MM.1S (cell line): Measurements from ENCODE around the gene KLK6.

ENCODE experiments used
- DNase-seq: peaks from one replicate; pipeline ENCODE4 v3.0.0-alpha.2; 2015
- H2AFZ ChIP-seq: fragments of 300-600 bp; sonication (generic); 2 replicates; pipeline ENCODE4 v1.6.0; 2016; ENCODE audit warnings: antibody characterized with exemption, low read length
- H3F3A ChIP-seq: fragments of 300-600 bp; sonication (generic); 2 replicates; pipeline ENCODE4 v1.6.1; 2016; ENCODE audit warnings: mild to moderate bottlenecking, antibody characterized with exemption, low read length, moderate library complexity, mixed read lengths; ENCODE audit not compliant: insufficient read depth
- H3K27ac ChIP-seq: fragments of 300-600 bp; sonication (generic); 2 replicates; pipeline ENCODE4 v1.5.1; 2016; ENCODE audit warnings: mild to moderate bottlenecking, low read length
- H3K27me3 ChIP-seq: fragments of 300-600 bp; sonication (generic); replicated peaks from 2 replicates; pipeline ENCODE4 v1.6.0; 2016; ENCODE audit warnings: low read length; ENCODE audit not compliant: insufficient read depth
- H3K36me3 ChIP-seq: fragments of 300-600 bp; sonication (generic); replicated peaks from 2 replicates; pipeline ENCODE4 v1.6.1; 2016; ENCODE audit warnings: mild to moderate bottlenecking, low read length, mixed read lengths; ENCODE audit not compliant: insufficient read depth
- H3K4me1 ChIP-seq: fragments of 300-600 bp; sonication (generic); 2 replicates; pipeline ENCODE4 v1.6.1; 2016; ENCODE audit warnings: low read length, mixed read lengths
- H3K4me2 ChIP-seq: fragments of 300-600 bp; sonication (generic); 2 replicates; pipeline ENCODE4 v1.6.0; 2016; ENCODE audit warnings: low read depth, low read length
- H3K4me3 ChIP-seq: fragments of 300-600 bp; sonication (generic); 2 replicates; pipeline ENCODE4 v1.5.1; 2016; ENCODE audit warnings: low read length, mixed read lengths
- H3K79me2 ChIP-seq: fragments of 300-600 bp; sonication (generic); 2 replicates; pipeline ENCODE4 v1.6.1; 2016; ENCODE audit warnings: mixed run types, low read length, mixed read lengths
- H3K9ac ChIP-seq: fragments of 300-600 bp; sonication (generic); 2 replicates; pipeline ENCODE4 v1.6.1; 2016; ENCODE audit warnings: low read length, mixed read lengths
- H3K9me2 ChIP-seq: fragments of 300-600 bp; sonication (generic); replicated peaks from 2 replicates; pipeline ENCODE4 v1.6.1; 2016; ENCODE audit warnings: mild to moderate bottlenecking, low read length, mixed read lengths; ENCODE audit not compliant: insufficient read depth
- H3K9me3 ChIP-seq: fragments of 300-600 bp; sonication (generic); replicated peaks from 2 replicates; pipeline ENCODE4 v1.6.1; 2016; ENCODE audit warnings: mild to moderate bottlenecking, low read length, mixed read lengths; ENCODE audit not compliant: insufficient read depth
- H4K20me1 ChIP-seq: fragments of 300-600 bp; sonication (generic); 2 replicates; pipeline ENCODE4 v1.6.1; 2016; ENCODE audit warnings: mild to moderate bottlenecking, low read length, moderate library complexity, mixed read lengths; ENCODE audit not compliant: insufficient read depth
- EZH2 ChIP-seq: fragments of 300-600 bp; sonication (generic); optimal IDR thresholded peaks from 2 replicates; pipeline ENCODE3; 2017; ENCODE audit warnings: low read depth, mild to moderate bottlenecking, antibody characterized with exemption, low read length, mixed read lengths
- EZH2phosphoT487 ChIP-seq: fragments of 300-600 bp; sonication (generic); IDR thresholded peaks from 2 replicates; pipeline ENCODE4 v1.6.1; 2018; ENCODE audit warnings: antibody characterized with exemption, low read length
- TF ChIP-seq, protein P1 (sequence below): fragments of 300-600 bp; sonication (generic); IDR thresholded peaks from 2 replicates; pipeline ENCODE4 v1.5.1; 2016; ENCODE audit warnings: antibody characterized with exemption, low read length, mixed read lengths

KLK6 gene

DNA sequence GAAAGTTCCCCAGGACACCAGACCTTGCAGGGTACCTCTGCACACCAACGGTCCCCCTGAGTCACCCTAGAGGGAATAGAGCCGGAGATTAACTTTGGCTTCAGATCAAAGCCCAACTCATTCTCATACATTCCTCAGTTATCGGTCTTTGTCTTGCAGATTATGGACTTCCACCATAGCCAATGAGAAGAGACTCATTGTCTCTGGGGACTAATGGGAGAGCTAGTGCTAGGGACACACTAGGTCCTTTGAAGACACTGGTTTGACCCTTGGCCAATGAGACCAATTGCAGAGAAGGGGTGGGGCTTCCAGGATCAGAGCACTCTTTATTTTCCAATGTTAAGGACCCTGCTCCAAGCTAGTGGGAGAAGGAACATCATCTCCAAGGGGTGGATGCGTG lies 8.2 kb upstream of the KLK6 start:
- Histone ChIP-seq H3K9me2 (no peaks in the 10 kb centered on the region), H3K9me3 (no peaks in the 10 kb centered on the region), H3K4me3 (no peak overlapping the region), H3K27ac (no peak overlapping the region), H3K27me3 (no peaks in the 10 kb centered on the region), H3K79me2 (no peaks in the 10 kb centered on the region), H3F3A (no peaks in the 10 kb centered on the region), H2AFZ (no peak overlapping the region), H4K20me1 (no peaks in the 10 kb centered on the region), H3K4me2 (no peak overlapping the region), H3K4me1 (no peaks in the 10 kb centered on the region), H3K9ac (no peak overlapping the region), H3K36me3 (no peaks in the 10 kb centered on the region)
- no peak for TF ChIP-seq EZH2
- TF ChIP-seq, protein P1, sequence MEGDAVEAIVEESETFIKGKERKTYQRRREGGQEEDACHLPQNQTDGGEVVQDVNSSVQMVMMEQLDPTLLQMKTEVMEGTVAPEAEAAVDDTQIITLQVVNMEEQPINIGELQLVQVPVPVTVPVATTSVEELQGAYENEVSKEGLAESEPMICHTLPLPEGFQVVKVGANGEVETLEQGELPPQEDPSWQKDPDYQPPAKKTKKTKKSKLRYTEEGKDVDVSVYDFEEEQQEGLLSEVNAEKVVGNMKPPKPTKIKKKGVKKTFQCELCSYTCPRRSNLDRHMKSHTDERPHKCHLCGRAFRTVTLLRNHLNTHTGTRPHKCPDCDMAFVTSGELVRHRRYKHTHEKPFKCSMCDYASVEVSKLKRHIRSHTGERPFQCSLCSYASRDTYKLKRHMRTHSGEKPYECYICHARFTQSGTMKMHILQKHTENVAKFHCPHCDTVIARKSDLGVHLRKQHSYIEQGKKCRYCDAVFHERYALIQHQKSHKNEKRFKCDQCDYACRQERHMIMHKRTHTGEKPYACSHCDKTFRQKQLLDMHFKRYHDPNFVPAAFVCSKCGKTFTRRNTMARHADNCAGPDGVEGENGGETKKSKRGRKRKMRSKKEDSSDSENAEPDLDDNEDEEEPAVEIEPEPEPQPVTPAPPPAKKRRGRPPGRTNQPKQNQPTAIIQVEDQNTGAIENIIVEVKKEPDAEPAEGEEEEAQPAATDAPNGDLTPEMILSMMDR = no peak
- no peak for TF ChIP-seq EZH2phosphoT487
- no peak for DNase-seq

GRCh38 chr19:50975766-50976165 lies 6.4 kb upstream of the KLK6 start:
- Histone ChIP-seq H3K9me3 (no peaks in the 10 kb centered on the region), H3K9ac (no peak overlapping the region), H3K4me1 (no peaks in the 10 kb centered on the region), H3K36me3 (no peaks in the 10 kb centered on the region), H3K4me2 (no peak overlapping the region), H3K4me3 (no peak overlapping the region), H3K27ac (no peak overlapping the region), H3K27me3 (no peaks in the 10 kb centered on the region), H4K20me1 (no peaks in the 10 kb centered on the region), H3K79me2 (no peaks in the 10 kb centered on the region), H2AFZ (no peak overlapping the region), H3K9me2 (no peaks in the 10 kb centered on the region), H3F3A (no peaks in the 10 kb centered on the region)
- no peak for DNase-seq
- TF ChIP-seq, protein P1 = no peak
- TF ChIP-seq EZH2phosphoT487 = no peak
- TF ChIP-seq EZH2 = no peak

DNA sequence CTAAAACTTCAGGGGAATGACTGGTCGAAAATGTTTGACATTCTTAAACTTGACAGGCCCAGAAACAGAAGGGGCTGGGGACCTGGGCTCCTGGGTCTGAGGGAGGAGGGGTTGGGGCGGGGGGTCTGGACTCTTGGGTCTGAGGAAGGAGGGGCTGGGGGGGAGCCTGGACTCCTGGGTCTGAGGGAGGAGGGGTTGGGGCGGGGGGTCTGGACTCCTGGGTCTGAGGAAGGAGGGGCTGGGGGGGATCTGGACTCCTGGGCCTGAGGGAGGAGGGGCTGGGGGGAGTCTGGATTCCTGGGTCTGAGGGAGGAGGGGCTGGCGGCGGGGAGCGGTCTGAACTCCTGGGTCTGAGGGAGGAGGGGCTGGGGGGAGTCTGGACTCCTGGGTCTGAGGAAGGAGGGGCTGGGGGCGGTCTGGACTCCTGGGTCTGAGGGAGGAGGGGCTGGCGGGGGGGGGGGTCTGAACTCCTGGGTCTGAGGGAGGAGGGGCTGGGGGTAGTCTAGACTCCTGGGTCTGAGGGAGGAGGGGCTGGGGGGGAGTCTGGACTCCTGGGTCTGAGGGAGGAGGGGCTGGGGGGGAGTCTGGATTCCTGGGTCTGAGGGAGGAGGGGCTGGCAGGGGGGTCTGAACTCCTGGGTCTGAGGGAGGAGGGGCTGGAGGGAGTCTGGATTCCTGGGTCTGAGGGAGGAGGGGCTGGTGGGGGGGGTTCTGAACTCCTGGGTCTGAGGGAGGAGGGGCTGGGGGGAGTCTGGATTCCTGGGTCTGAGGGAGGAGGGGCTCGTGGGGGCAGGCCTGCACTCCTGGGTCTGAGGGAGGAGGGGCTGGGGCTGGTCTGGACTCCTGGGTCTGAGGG lies 5.5 kb upstream of the KLK6 start:
- Histone ChIP-seq H3K9me2 (no peaks in the 10 kb centered on the region), H3F3A (no peaks in the 10 kb centered on the region), H3K79me2 (no peaks in the 10 kb centered on the region), H3K9me3 (no peaks in the 10 kb centered on the region), H3K4me2 (no peak overlapping the region), H3K9ac (no peak overlapping the region), H2AFZ (no peak overlapping the region), H3K27me3 (peaks cover 5% of the 10 kb centered on the region; the same call in 1 of the 2 replicates), H3K27ac (no peak overlapping the region), H3K36me3 (no peaks in the 10 kb centered on the region), H4K20me1 (no peaks in the 10 kb centered on the region), H3K4me3 (no peak overlapping the region), H3K4me1 (no peaks in the 10 kb centered on the region)
- no peak for DNase-seq
- TF ChIP-seq, protein P1 = no peak
- no peak for TF ChIP-seq EZH2phosphoT487
- no peak for TF ChIP-seq EZH2
